Smooth muscle cell (in vitro differentiated cells): Measurements from ENCODE around the gene HLCS. TPM values are rescaled to one million over a fixed set of nuclear protein-coding genes. Genes with fewer than 3 reads are reported as not detected.
A peak's percentile ranks its signal among the peaks of the same experiment; 100 is the strongest.

ENCODE experiments used
- DNase-seq: peaks from one replicate; lab custom pipeline; 2025; ENCODE audit not compliant: unreplicated experiment; lab: John Stamatoyannopoulos, UW
- H2AFZ ChIP-seq: fragments of 200-600 bp; sonication (generic); 2 replicates; pipeline ENCODE4 v1.6.0; 2016; ENCODE audit warnings: antibody characterized with exemption, low read depth, mild to moderate bottlenecking
- H3F3A ChIP-seq: fragments of 200-600 bp; sonication (generic); 2 replicates; pipeline ENCODE4 v1.6.0; 2017; ENCODE audit warnings: antibody characterized with exemption, low read depth
- H3K27ac ChIP-seq: fragments of 200-600 bp; sonication (generic); 2 replicates; pipeline ENCODE4 v1.5.1; 2016; ENCODE audit warnings: low read depth, mild to moderate bottlenecking
- H3K27me3 ChIP-seq: fragments of 200-600 bp; sonication (generic); 2 replicates; pipeline ENCODE4 v1.6.1; 2016; ENCODE audit warnings: low read depth, mild to moderate bottlenecking
- H3K36me3 ChIP-seq: fragments of 200-600 bp; sonication (generic); 2 replicates; pipeline ENCODE4 v1.5.1; 2016; ENCODE audit warnings: low read depth
- H3K4me1 ChIP-seq: fragments of 200-600 bp; sonication (generic); 2 replicates; pipeline ENCODE4 v1.5.1; 2016; ENCODE audit warnings: low read depth
- H3K4me2 ChIP-seq: fragments of 200-600 bp; sonication (generic); 2 replicates; pipeline ENCODE4 v1.6.0; 2016; ENCODE audit warnings: mild to moderate bottlenecking
- H3K4me3 ChIP-seq: fragments of 200-600 bp; sonication (generic); 2 replicates; pipeline ENCODE4 v1.5.1; 2016; ENCODE audit warnings: mild to moderate bottlenecking
- H3K79me2 ChIP-seq: fragments of 200-600 bp; sonication (generic); 2 replicates; pipeline ENCODE4 v1.6.0; 2016; ENCODE audit warnings: low read depth, mild to moderate bottlenecking
- H3K9ac ChIP-seq: fragments of 200-600 bp; sonication (generic); 2 replicates; pipeline ENCODE4 v1.6.0; 2016; ENCODE audit warnings: low read depth
- H3K9me3 ChIP-seq: fragments of 200-600 bp; sonication (generic); replicated peaks from 2 replicates; pipeline ENCODE4 v1.5.1; 2016; ENCODE audit warnings: low read depth
- H4K20me1 ChIP-seq: fragments of 200-600 bp; sonication (generic); 2 replicates; pipeline ENCODE4 v1.6.0; 2016; ENCODE audit warnings: low read depth
- WGBS: methylation state at CpG from one replicate; pipeline ENCODE4 v1.1.7; 2016; ENCODE audit warnings: low lambda C conversion rate; 5-methylcytosine and 5-hydroxymethylcytosine counted together
- polyA plus RNA-seq: library from polyadenylated mRNA; unstranded; fragments of >200 nt; fragmentation: Nextera tagmentation; extraction: Ambion mirVana; gene quantifications from 2 replicates; pipeline ENCODE4 v1.2.1, GENCODE V29; 2016
- total RNA-seq: library from RNA; depleted of rRNA; stranded (reverse); fragments of >200 nt; gene quantifications from 2 replicates; pipeline ENCODE4 v1.2.3, GENCODE V29; 2014
- TF ChIP-seq, protein P1 (sequence below): fragments of 200-600 bp; sonication (generic); IDR thresholded peaks from 2 replicates; pipeline ENCODE4 v1.5.1; 2017; ENCODE audit warnings: borderline replicate concordance, mild to moderate bottlenecking, antibody characterized with exemption; ENCODE audit not compliant: insufficient read depth, poor library complexity, severe bottlenecking

HLCS gene
- total and polyA plus RNA-seq, 2 experiments from 2014 or later: 7.5 to 20.6 TPM

DNA sequence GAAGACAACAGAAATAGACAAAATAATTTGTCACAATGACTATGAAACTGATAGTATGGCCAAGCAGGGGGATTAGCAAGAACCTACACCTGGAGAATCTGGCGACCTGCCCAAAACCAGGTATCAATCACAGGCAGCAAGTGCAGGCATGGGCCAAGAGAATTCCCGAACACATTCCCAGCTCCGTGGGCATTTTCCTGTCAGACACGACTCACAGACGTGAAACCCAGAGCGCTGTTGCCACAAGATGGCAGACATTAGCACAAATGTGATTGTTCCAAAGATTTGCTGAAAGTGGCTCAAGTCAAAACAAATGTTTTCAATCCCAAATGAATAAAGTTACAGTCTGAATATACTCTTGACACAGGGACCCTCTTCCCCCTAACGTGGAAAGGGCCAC lies 36.8 kb downstream of the HLCS start:
- TF ChIP-seq, protein P1, sequence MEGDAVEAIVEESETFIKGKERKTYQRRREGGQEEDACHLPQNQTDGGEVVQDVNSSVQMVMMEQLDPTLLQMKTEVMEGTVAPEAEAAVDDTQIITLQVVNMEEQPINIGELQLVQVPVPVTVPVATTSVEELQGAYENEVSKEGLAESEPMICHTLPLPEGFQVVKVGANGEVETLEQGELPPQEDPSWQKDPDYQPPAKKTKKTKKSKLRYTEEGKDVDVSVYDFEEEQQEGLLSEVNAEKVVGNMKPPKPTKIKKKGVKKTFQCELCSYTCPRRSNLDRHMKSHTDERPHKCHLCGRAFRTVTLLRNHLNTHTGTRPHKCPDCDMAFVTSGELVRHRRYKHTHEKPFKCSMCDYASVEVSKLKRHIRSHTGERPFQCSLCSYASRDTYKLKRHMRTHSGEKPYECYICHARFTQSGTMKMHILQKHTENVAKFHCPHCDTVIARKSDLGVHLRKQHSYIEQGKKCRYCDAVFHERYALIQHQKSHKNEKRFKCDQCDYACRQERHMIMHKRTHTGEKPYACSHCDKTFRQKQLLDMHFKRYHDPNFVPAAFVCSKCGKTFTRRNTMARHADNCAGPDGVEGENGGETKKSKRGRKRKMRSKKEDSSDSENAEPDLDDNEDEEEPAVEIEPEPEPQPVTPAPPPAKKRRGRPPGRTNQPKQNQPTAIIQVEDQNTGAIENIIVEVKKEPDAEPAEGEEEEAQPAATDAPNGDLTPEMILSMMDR: no peak
- Histone ChIP-seq H2AFZ (no peak overlapping the region), H3K4me1 (no peaks in the 10 kb centered on the region), H3K36me3 (no peaks in the 10 kb centered on the region), H3K4me2 (no peak overlapping the region), H3F3A (no peaks in the 10 kb centered on the region), H3K79me2 (no peaks in the 10 kb centered on the region), H3K27ac (no peak overlapping the region), H3K9ac (no peak overlapping the region), H3K27me3 (no peaks in the 10 kb centered on the region), H4K20me1 (peaks cover 8% of the 10 kb centered on the region), H3K4me3 (no peak overlapping the region), H3K9me3 (no peaks in the 10 kb centered on the region)
- no peak for DNase-seq
- WGBS: 75% methylated on average over 7 of the region's 7 CpGs

- H3K9ac ChIP-seq: no peak overlapping the region
- DNase-seq: no peak
- no peaks in the 10 kb centered on the region for H3K36me3 ChIP-seq
- H3K27ac ChIP-seq: no peak overlapping the region
- no peak overlapping the region for H3K4me2 ChIP-seq
- no peak overlapping the region for H2AFZ ChIP-seq
- no peaks in the 10 kb centered on the region for H3K27me3 ChIP-seq
- H3K4me3 ChIP-seq: no peak overlapping the region
- no peaks in the 10 kb centered on the region for H3K4me1 ChIP-seq
- no peaks in the 10 kb centered on the region for H3K9me3 ChIP-seq
- H3K79me2 ChIP-seq: no peaks in the 10 kb centered on the region
- 94% methylated on average over 5 of the region's 5 CpGs for WGBS
- H4K20me1 ChIP-seq: peaks cover 6% of the 10 kb centered on the region
- TF ChIP-seq, protein P1: no peak
- no peaks in the 10 kb centered on the region for H3F3A ChIP-seq
Measured at GRCh38 chr21:36928960-36929359, 37.5 kb downstream of the HLCS start.

GRCh38 chr21:36927719-36928117 lies 38.8 kb downstream of the HLCS start:
- H3K9ac ChIP-seq: no peak overlapping the region
- H3K79me2 ChIP-seq: no peaks in the 10 kb centered on the region
- 8% methylated on average over 4 of the region's 4 CpGs for WGBS
- H3K4me1 ChIP-seq: no peaks in the 10 kb centered on the region
- H3K27ac ChIP-seq: no peak overlapping the region
- H3K9me3 ChIP-seq: no peaks in the 10 kb centered on the region
- no peak overlapping the region for H2AFZ ChIP-seq
- no peaks in the 10 kb centered on the region for H3F3A ChIP-seq
- no peaks in the 10 kb centered on the region for H3K36me3 ChIP-seq
- H4K20me1 ChIP-seq: peaks cover 6% of the 10 kb centered on the region
- TF ChIP-seq, protein P1: peak; percentile 92
- H3K4me2 ChIP-seq: no peak overlapping the region
- peak; percentile 51 for DNase-seq
- H3K4me3 ChIP-seq: no peak overlapping the region
- H3K27me3 ChIP-seq: no peaks in the 10 kb centered on the region

GRCh38 chr21:36926989-36927718 lies 39.3 kb downstream of the HLCS start:
- Histone ChIP-seq H3K27ac (no peak overlapping the region), H3K4me1 (no peaks in the 10 kb centered on the region), H4K20me1 (peaks cover 6% of the 10 kb centered on the region), H3K9me3 (no peaks in the 10 kb centered on the region), H3K4me2 (no peak overlapping the region), H3F3A (no peaks in the 10 kb centered on the region), H3K9ac (no peak overlapping the region), H3K4me3 (no peak overlapping the region), H3K36me3 (no peaks in the 10 kb centered on the region), H2AFZ (no peak overlapping the region), H3K27me3 (no peaks in the 10 kb centered on the region), H3K79me2 (no peaks in the 10 kb centered on the region)
- no peak for DNase-seq
- TF ChIP-seq, protein P1: no peak
- 88% methylated on average over 17 of the region's 17 CpGs for WGBS
